ENCODE data around the gene AMPD3.
A peak's percentile ranks its signal among the peaks of the same experiment; 100 is the strongest.

Gene AMPD3

GRCh38 chr11:10454878-10455631, at the start of gene AMPD3:
AMPD3 (plus strand) TSS chr11:10455264; CDS start chr11:10461520, 6,256 bp downstream.
- DNase-seq (ENCODE audit: low read depth in 2 of 2): no peak

- peak; percentile 20 to 22 for DNase-seq (ENCODE audit: low read depth in 2 of 2)
These were observed 49.0 kb upstream of the AMPD3 start for GRCh38 chr11:10405865-10406592.

GRCh38 chr11:10407055-10407454, 48.0 kb upstream of the AMPD3 start:
- no peak for DNase-seq (ENCODE audit: low read depth in 2 of 2)

- no peak for DNase-seq (ENCODE audit: low read depth in 2 of 2)
These were observed 47.0 kb upstream of the AMPD3 start for GRCh38 chr11:10407749-10408685.

- DNase-seq (ENCODE audit: low read depth in 2 of 2): no peak
These were observed 45.8 kb upstream of the AMPD3 start for GRCh38 chr11:10409207-10409661.

- DNase-seq (ENCODE audit: low read depth in 2 of 2): no peak
These were observed 44.8 kb upstream of the AMPD3 start for GRCh38 chr11:10410106-10410843.

- no peak for DNase-seq (ENCODE audit: low read depth in 2 of 2)
These were observed 44.2 kb upstream of the AMPD3 start for GRCh38 chr11:10410844-10411200.

- DNase-seq (ENCODE audit: low read depth in 2 of 2): no peak
These were observed 42.8 kb upstream of the AMPD3 start for GRCh38 chr11:10412266-10412665.

- DNase-seq (ENCODE audit: low read depth in 2 of 2): no peak
These were observed 41.8 kb upstream of the AMPD3 start for GRCh38 chr11:10413268-10413667.

GRCh38 chr11:10414181-10414580, 40.9 kb upstream of the AMPD3 start:
- DNase-seq (ENCODE audit: low read depth in 2 of 2): no peak

- DNase-seq (ENCODE audit: low read depth in 2 of 2): no peak
These were observed 40.4 kb upstream of the AMPD3 start for GRCh38 chr11:10414659-10415058.

- DNase-seq (ENCODE audit: low read depth in 2 of 2): no peak
These were observed 39.2 kb upstream of the AMPD3 start for GRCh38 chr11:10415817-10416392.

GRCh38 chr11:10418259-10418949, 36.7 kb upstream of the AMPD3 start:
- no peak for DNase-seq (ENCODE audit: low read depth in 2 of 2)

GRCh38 chr11:10418950-10419310, 36.1 kb upstream of the AMPD3 start:
- DNase-seq (ENCODE audit: low read depth in 2 of 2): no peak

GRCh38 chr11:10426475-10426874, 28.6 kb upstream of the AMPD3 start:
- DNase-seq (ENCODE audit: low read depth in 2 of 2): no peak

GRCh38 chr11:10428453-10428852, 26.6 kb upstream of the AMPD3 start:
- no peak for DNase-seq (ENCODE audit: low read depth in 2 of 2)

GRCh38 chr11:10429526-10429925, 25.5 kb upstream of the AMPD3 start:
- DNase-seq (ENCODE audit: low read depth in 2 of 2): no peak

GRCh38 chr11:10432493-10432892, 22.6 kb upstream of the AMPD3 start:
- DNase-seq (ENCODE audit: low read depth in 2 of 2): no peak

- no peak for DNase-seq (ENCODE audit: low read depth in 2 of 2)
These were observed 22.1 kb upstream of the AMPD3 start for GRCh38 chr11:10432971-10433370.

- DNase-seq (ENCODE audit: low read depth in 2 of 2): no peak
These were observed 18.8 kb upstream of the AMPD3 start for GRCh38 chr11:10436224-10436623.
